Renal cortex interstitium (tissue), 11 donors: ENCODE data around the gene AKR1C8. TPM values are rescaled to one million over a fixed set of nuclear protein-coding genes. Genes with fewer than 3 reads are reported as not detected.
"Not testable (repeated sequence)": the region's sequence is repeated elsewhere in the genome, so short reads cannot be mapped to it uniquely, and the experiment has no call there.

ENCODE experiments used
- DNase-seq, 11 donors: peaks; one replicate each; pipeline ENCODE4 v3.0.0-alpha.2; 2013; ENCODE audit warnings: low read depth in 9 of 11, low spot score in 4 of 11; ENCODE audit errors: extremely low read depth in 1 of 11
- polyA plus RNA-seq, 3 donors: library from polyadenylated mRNA; unstranded; fragments of 120-200 nt; gene quantifications; one replicate each; pipeline ENCODE4 v1.2.1, GENCODE V29; 2013; ENCODE audit not compliant: insufficient read length in 3 of 3

The AKR1C8 gene
- polyA plus RNA-seq, 3 donors: 0.09 to 0.64 (median 0.36) TPM

DNA sequence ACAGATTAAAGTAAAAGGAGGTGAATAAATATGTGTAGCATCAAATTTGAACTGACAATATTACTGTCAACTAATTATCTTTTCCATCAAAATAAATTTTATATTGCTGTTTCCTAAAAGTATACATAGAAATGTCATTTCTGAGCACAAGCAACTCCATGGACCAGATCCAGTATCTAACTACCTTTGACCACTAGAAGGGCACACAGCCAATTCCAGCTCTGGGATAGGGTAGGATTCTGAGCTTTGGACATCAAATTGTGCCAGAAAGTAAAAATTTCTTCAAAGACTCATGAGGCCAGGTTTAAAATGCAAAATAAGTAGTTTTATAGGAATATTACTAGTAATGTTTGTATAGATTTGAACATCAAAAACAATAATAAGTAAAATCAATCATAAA, 61.1 kb downstream of the AKR1C8 start:
- no peak for DNase-seq

DNA sequence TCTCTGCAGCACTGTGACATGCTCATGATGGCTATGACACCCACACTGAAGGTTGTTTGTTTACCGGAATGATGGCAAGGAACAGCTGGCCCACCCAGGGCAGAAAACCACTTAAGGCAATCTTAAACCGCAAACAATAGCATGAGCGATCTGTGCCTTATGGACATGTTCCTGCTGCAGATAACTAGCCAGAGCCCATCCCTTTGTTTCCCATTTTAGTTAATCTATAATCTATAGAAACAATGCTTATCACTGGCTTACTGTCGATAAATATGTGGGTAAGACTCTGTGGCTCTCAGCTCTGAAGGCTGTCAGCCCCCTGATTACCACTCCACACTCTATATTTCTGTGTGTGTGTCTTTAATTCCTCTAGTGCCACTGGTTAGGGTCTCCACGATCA, 65.0 kb downstream of the AKR1C8 start:
- DNase-seq: not testable (repeated sequence)

DNA sequence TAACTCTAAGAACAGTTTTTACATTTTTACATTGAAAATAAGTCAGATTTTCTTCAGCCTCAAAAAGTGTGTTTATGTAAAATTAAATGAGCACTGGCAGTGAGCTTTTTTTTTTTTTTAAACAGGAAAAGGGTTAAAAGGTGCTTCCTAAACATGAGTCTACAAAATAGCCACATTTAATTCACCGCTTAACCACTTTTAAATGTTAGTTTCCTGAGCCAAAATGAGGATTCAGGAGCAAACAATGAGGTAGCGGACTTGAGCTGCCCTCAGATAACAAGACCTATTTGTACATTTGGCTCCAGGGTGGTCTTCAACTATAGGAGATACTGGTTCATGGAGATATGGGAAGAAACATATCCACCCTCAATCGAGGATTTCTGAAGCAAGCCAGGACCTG, 67.9 kb downstream of the AKR1C8 start:
- no peak for DNase-seq

DNA sequence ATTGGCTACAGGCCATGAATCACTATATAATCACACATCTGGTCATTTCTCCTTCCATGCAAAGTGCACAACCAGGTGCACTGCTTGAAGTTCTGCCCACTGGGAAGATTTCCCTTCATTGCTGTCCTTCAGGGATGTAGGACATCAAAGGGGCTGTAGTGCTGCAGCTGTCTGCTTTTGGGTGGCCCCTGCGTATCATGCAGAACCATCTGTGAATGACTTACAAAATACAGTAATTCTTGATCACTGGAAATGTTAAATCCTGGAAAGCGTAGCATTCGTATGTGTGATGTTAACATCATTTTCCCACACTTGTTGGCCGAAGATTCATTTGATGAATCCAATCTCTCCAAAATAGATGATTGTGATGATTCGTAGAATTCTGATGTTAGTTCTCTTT, 68.3 kb downstream of the AKR1C8 start:
- no peak for DNase-seq

DNA sequence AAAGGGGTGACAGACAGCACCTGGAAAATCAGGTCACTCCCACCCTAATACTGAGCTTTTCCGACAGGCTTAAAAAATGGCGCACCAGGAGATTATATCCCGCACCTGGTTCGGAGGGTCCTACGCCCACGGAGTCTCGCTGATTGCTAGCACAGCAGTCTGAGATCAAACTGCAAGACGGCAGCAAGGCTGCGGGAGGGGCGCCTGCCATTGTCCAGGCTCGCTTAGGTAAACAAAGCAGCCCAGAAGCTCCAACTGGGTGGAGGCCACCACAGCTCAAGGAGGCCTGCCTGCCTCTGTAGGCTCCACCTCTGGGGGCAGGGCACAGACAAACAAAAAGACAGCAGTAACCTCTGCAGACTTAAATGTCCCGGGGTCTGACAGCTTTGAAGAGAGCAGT, 75.1 kb downstream of the AKR1C8 start:
- DNase-seq: not testable (repeated sequence)

DNA sequence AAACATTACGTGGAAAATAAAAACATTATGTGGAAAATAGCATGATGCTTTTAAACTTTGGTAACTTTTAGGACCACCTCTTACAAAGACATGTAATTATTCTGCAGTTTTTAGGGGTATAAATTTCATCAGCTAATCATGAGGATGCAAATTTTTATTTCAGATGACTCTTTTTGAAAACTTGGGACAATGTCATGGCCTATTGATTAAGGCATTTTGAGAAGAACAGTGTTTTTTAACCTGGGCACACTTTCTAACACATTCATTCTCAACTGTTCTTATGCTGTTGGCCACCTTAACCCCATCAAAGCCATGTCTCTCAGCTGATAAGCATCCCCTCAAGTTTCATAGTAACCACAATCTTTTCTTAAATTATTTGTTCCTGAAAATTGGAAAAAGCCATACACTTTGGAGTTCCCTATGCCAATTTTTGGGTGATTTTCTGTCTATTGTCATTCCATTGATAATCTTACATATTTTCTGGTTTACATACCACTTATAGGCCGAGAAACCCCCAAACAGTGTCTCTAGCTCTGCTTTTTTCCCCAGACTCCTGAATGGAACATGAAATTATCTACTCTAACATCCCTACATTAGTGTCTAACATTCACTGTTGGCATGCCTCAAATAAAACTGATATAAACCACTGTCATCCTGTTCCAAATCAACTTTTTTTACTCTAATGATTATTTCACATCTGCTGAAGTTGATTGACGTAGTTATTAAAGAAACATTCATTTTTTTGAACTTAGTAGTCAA, 76.1 kb downstream of the AKR1C8 start:
- DNase-seq: no peak

DNA sequence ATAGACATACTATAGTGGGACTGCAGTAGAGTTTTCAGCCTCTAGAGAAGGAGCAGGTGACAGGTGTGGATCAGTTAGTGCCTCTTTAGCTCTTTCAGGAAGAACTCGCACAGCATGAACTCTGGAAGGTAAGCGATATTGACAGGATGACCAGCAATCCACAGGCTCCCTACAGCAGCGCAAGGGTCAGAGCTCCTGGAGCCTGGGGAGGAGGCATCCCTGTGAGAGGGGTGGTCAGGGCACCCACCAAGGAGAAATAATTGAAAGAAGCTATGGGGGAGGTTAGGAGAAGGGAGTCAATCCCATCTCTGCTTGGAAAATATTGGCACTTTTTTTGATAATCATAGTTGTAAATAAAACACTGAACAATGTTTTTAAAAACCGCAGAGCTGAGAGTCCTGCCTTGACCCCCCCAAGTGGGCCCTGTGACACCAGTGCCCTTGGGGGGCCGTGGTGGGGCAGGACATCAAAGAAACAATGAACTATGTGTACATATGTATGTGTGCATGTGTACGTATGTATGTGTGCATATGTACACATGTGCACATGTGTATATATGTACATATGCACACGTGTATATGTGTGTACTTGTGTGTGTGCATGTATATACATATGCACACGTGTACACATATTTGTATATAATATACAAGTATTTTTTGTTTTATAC, 77.0 kb downstream of the AKR1C8 start:
- DNase-seq: no peak

DNA sequence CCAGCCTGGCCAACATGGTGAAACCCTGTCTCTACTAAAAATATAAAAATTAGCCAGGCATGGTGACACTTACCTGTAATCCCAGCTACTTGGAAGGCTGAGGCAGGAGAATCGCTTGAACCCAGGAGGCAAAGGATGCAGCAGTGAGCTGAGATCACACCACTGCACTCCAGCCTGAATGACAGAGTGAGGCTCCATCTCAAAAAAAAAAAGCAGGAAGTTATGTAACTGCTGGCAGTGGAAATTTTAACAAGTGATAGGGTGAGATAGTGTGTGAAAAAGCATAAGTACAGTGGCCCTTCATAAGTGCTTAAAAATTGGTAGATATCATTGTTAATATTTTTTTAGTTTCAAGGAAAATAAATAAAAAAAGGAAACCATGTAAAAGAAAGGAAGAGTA, 78.4 kb downstream of the AKR1C8 start:
- no peak for DNase-seq

DNA sequence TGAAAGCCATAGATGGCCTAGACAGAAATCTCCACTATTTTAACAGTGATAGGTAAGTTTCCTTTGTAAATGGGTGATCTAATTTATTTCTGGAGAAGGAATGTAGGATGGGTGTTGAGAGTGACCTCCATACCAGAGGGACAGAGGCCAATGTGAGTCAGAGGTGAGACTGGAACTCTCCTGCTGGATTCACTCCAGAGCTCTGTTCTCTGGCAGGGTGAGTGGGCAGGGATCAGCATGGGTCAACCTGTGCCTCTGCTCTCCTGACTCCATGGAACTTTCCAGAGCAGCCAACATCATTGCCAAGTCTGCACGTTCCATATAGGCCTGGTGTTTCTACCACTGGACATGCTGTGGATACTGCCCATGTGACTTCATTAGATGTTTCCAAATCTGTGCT, 79.3 kb downstream of the AKR1C8 start:
- DNase-seq: no peak

Other genes starting within 250 kb of the AKR1C8 start
- 10 to 100 TPM; 11.1 to 20.4 (median 11.4) TPM for gene AKR1C1, start 221.7 kb downstream of the AKR1C8 start, polyA plus RNA-seq
- gene AKR1C2, start 181.3 kb downstream of the AKR1C8 start, polyA plus RNA-seq: 10 to 100 TPM in 1 of 3 donors, 1 to 10 TPM in 2; 4.7 to 10.3 (median 7.5) TPM
- gene AKR1C3, start 90.7 kb downstream of the AKR1C8 start, polyA plus RNA-seq: 10 to 100 TPM; 46.6 to 63.1 (median 57.4) TPM
- under 1 TPM in 1 of 3 donors, not detected in 2; 0.10 TPM for gene AKR1C4, start 11.7 kb upstream of the AKR1C8 start, polyA plus RNA-seq
- gene UCN3, start 179.8 kb upstream of the AKR1C8 start, polyA plus RNA-seq: under 1 TPM; 0.30 to 0.45 (median 0.37) TPM
- gene TUBAL3, start 219.7 kb upstream of the AKR1C8 start, polyA plus RNA-seq: under 1 TPM; 0.06 to 0.17 (median 0.17) TPM
- gene NET1, start 227.4 kb upstream of the AKR1C8 start, polyA plus RNA-seq: 100 to 1,000 TPM; 122 to 142 (median 133) TPM